ENCODE results near the gene CNOT4. TPM values are rescaled to one million over a fixed set of nuclear protein-coding genes. Genes with fewer than 3 reads are reported as not detected.
A peak's percentile ranks its signal among the peaks of the same experiment; 100 is the strongest.

Gene CNOT4
- total and polyA plus RNA-seq, 2 of the 4 experiments (the other 2 are of a cell fraction): 7.0 to 8.1 TPM

- no peak for DNase-seq
- intact Hi-C loops (cut with micrococcal nuclease): no loop called here
- Histone ChIP-seq H3K79me1 (ENCODE audit: low read depth in 1 of 2, low read length in 2 of 2) (peaks cover 42 to 52% of the 10 kb centered on the region in 2 experiments), H3K23ac (ENCODE audit: low read depth, low read length) (no peak overlapping the region), H2BK15ac (ENCODE audit: low read depth, low read length) (no peak overlapping the region), H4K91ac (ENCODE audit: insufficient read depth, low read depth, low read length) (no peak overlapping the region), H4K20me1 (ENCODE audit: insufficient read depth, low read length) (peaks cover 28% of the 10 kb centered on the region), H3K36me3 (ENCODE audit: control insufficient read depth, insufficient read depth, low read length) (peaks cover 3% of the 10 kb centered on the region; the same call in 1 of the 2 replicates), H3K4me1 (ENCODE audit: control insufficient read depth, insufficient read depth, low read length) (peaks cover 3% of the 10 kb centered on the region; the same call in 1 of the 2 replicates), H4K5ac (ENCODE audit: low read depth, low read length) (no peak overlapping the region), H2AFZ (replicated peaks; ENCODE audit: low read length, poor library complexity) (no peak overlapping the region), H3K56ac (ENCODE audit: extremely low read depth, insufficient read depth, low read length) (no peak overlapping the region), H3K9me1 (ENCODE audit: insufficient read depth, low read length) (peaks cover 3% of the 10 kb centered on the region; the same call in 1 of the 2 replicates), H3K4me2 (ENCODE audit: low read depth, low read length) (no peak overlapping the region), H3K18ac (ENCODE audit: low read depth, low read length) (no peak overlapping the region), H2BK120ac (ENCODE audit: low read depth, low read length) (no peak overlapping the region), H2BK5ac (ENCODE audit: low read depth, low read length, poor library complexity, severe bottlenecking) (no peak overlapping the region), H3K9ac (ENCODE audit: low read depth, low read length) (no peak overlapping the region), H2BK20ac (ENCODE audit: low read depth, low read length) (no peak overlapping the region), H3K27me3 (ENCODE audit: control insufficient read depth, insufficient read depth, low read length) (no peaks in the 10 kb centered on the region), H3K27ac (ENCODE audit: insufficient read depth, low read length) (no peak overlapping the region), H3K14ac (replicated peaks; ENCODE audit: low read depth, low read length) (no peak overlapping the region), H3K9me3 (ENCODE audit: control insufficient read depth, insufficient read depth, low read length) (no peaks in the 10 kb centered on the region), H2AK5ac (ENCODE audit: low read depth, low read length) (no peak overlapping the region), H4K8ac (ENCODE audit: low read depth in 2 of 2, low read length in 2 of 2) (no peak overlapping the region), H3K4ac (ENCODE audit: low read depth, low read length) (no peak overlapping the region), H2AK9ac (replicated peaks; ENCODE audit: low read depth, low read length, poor library complexity) (no peak overlapping the region), H3K4me3 (ENCODE audit: insufficient read depth, low read depth, low read length) (no peak overlapping the region)
- ATAC-seq (ENCODE audit: low read depth): no peak
- dilution Hi-C loops (cut with HindIII; ENCODE audit: low sequenced_read_pairs, unreplicated experiment): no loop called here
- no TSS peak for BruUV-seq (replicated peaks)
- CTCF ChIA-PET: no interaction called here
- peak; percentile 67 for TF ChIP-seq CEBPB (IDR thresholded peaks at IDR 0.05; ENCODE audit: low read depth, low read length)
- TF ChIP-seq, protein P1, sequence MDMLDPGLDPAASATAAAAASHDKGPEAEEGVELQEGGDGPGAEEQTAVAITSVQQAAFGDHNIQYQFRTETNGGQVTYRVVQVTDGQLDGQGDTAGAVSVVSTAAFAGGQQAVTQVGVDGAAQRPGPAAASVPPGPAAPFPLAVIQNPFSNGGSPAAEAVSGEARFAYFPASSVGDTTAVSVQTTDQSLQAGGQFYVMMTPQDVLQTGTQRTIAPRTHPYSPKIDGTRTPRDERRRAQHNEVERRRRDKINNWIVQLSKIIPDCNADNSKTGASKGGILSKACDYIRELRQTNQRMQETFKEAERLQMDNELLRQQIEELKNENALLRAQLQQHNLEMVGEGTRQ (IDR thresholded peaks at IDR 0.05; ENCODE audit: low read depth, low read length): no peak
- in situ Hi-C loops (cut with MboI; ENCODE audit: low sequenced_read_pairs): no loop called here
- POLR2A ChIA-PET (ENCODE audit: unreplicated experiment): no interaction called here
- no CpG with 5 or more reads among the region's 1 CpG for WGBS, 2 experiments (ENCODE audit: extremely low coverage in 2 of 2, insufficient read length in 1 of 2)
Measured at GRCh38 chr7:135448753-135449152, 61.1 kb downstream of the CNOT4 start.

Measured in IMR-90 (cell line).